Panc1 (cell line): ENCODE results near the gene MUC2. TPM values are rescaled to one million over a fixed set of nuclear protein-coding genes. Genes with fewer than 3 reads are reported as not detected.

Source experiments
- ATAC-seq: fragments of 200-7000 bp; cut with Tn5 transposase; 2 replicates; pipeline ENCODE4 v1.9.1; 2020; ENCODE audit warnings: mild to moderate bottlenecking, moderate library complexity
- BruUV-seq: library from RNA; stranded (reverse); fragments of 400-500 nt; replicated peaks from 2 replicates; lab custom pipeline; 2021; lab: Mats Ljungman, UMichigan
- CTCF ChIA-PET: fragments of 300-600 bp; sonication (Branson Sonifier 250); formaldehyde crosslinking; loops from one replicate; lab custom pipeline; 2022; ENCODE audit warnings: antibody characterized with exemption; lab: Charles Lee
- POLR2A ChIA-PET: fragments of 300-600 bp; sonication (Branson Sonifier 250); formaldehyde crosslinking; loops from one replicate; lab custom pipeline; 2022; ENCODE audit warnings: antibody characterized with exemption; lab: Charles Lee
- DNase-seq: peaks from one replicate; pipeline ENCODE4 v3.0.0-alpha.2; 2010; ENCODE audit warnings: low read depth, low spot score
- H3K27ac ChIP-seq: 2 replicates; pipeline ENCODE4 v1.5.1; 2011; ENCODE audit warnings: mild to moderate bottlenecking, low read length, inconsistent platforms
- H3K27me3 ChIP-seq: fragments of 200-500 bp; sonication (Bioruptor generic); 2 replicates; pipeline ENCODE4 v1.6.0; 2014; ENCODE audit warnings: low read length, inconsistent platforms; ENCODE audit not compliant: control insufficient read depth, insufficient read depth
- H3K36me3 ChIP-seq: fragments of 200-500 bp; sonication (Bioruptor generic); 2 replicates; pipeline ENCODE4 v1.5.1; 2014; ENCODE audit warnings: inconsistent platforms, mild to moderate bottlenecking, low read length, moderate library complexity; ENCODE audit not compliant: control insufficient read depth, insufficient read depth
- H3K4me1 ChIP-seq: 2 replicates; pipeline ENCODE4 v1.5.1; 2011; ENCODE audit warnings: inconsistent platforms, mild to moderate bottlenecking, low read length, moderate library complexity; ENCODE audit not compliant: control insufficient read depth, insufficient read depth
- H3K4me3 ChIP-seq, 2 experiments: 2 replicates each; pipeline ENCODE4 v1.5.1; 2011 to 2012; ENCODE audit warnings: low read depth in 2 of 2, low read length in 2 of 2, mild to moderate bottlenecking in 2 of 2, inconsistent platforms in 1 of 2, moderate library complexity in 1 of 2
- H3K9me3 ChIP-seq: fragments of 200-500 bp; sonication (Bioruptor generic); 2 replicates; pipeline ENCODE4 v1.5.1; 2014; ENCODE audit warnings: low read depth, mild to moderate bottlenecking, inconsistent platforms, low read length, moderate library complexity; ENCODE audit not compliant: control insufficient read depth, insufficient read depth
- POLR2AphosphoS5 ChIP-seq: IDR thresholded peaks from 2 replicates; pipeline ENCODE4 v1.6.1; 2012; ENCODE audit warnings: mild to moderate bottlenecking, low read depth, low read length, moderate library complexity
- SIN3A ChIP-seq: IDR thresholded peaks from 2 replicates; pipeline ENCODE4 v1.6.1; 2012; ENCODE audit warnings: low read depth, mild to moderate bottlenecking, low read length, moderate library complexity, borderline replicate concordance; ENCODE audit not compliant: insufficient read depth
- TCF7L2 ChIP-seq: IDR thresholded peaks from 2 replicates; pipeline ENCODE4 v1.6.1; 2011; ENCODE audit warnings: mild to moderate bottlenecking, low read depth, low read length, inconsistent platforms
- in situ Hi-C: cut with HindIII; loops from 2 replicates; pipeline ENCODE4 v1.10.0; 2016; ENCODE audit warnings: low sequenced_read_pairs, low pct_unique_long_range_greater_than_20kb
- intact Hi-C: fragments of 100-400 bp; cut with micrococcal nuclease; formaldehyde crosslinking; loops from one replicate; pipeline ENCODE4 v1.10.0; 2022; ENCODE audit not compliant: unreplicated experiment
- total RNA-seq: library from RNA; stranded (reverse); gene quantifications from one replicate; pipeline ENCODE4 v1.2.1, GENCODE V29; 2021; ENCODE audit not compliant: unreplicated experiment
- TF ChIP-seq, protein P1 (sequence below), 2 experiments: IDR thresholded peaks; 2 replicates each; pipeline ENCODE4 v1.6.1; 2011 to 2012; ENCODE audit warnings: low read depth in 2 of 2, control low read depth in 1 of 2, low read length in 1 of 2, mild to moderate bottlenecking in 1 of 2, moderate library complexity in 1 of 2; ENCODE audit not compliant: insufficient read depth in 1 of 2
- TF ChIP-seq, protein P2 (sequence below): fragments of 450-650 bp; IDR thresholded peaks from 2 replicates; pipeline ENCODE4 v1.5.1; 2017; ENCODE audit warnings: mild to moderate bottlenecking

Gene MUC2
- total RNA-seq, 1 experiment from 2014 or later: 0.08 TPM

DNA sequence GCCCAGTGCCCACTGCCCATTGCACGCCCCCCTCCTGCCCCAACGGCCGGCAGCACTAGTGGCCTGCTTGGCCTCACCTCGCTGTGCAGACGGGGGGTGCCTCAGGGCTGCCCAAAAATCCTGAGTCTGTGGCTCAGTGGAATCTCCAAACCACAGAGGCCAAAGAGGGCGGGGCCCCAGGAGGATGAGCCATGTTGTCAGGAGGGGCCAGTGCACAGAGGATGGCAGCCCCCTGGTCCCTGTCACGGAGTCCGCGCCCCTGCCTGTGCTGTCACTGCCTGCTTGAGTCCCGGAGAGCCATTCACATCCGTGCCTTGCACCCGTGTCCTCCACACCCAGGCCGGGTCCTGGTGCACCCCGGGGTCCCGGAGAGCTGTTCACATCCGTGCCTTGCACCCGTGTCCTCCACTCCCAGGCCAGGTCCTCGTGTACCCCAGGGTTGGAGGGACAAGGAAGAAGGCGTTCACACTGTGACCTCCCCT lies 46.7 kb downstream of the MUC2 start:
- Histone ChIP-seq H3K27me3 (no peaks in the 10 kb centered on the region), H3K27ac (no peak overlapping the region), H3K4me1 (peaks cover 19% of the 10 kb centered on the region), H3K4me3 (no peak overlapping the region), H3K9me3 (no peaks in the 10 kb centered on the region), H3K36me3 (no peaks in the 10 kb centered on the region)
- POLR2A ChIA-PET: no interaction called here
- in situ Hi-C loops: no loop called here
- CTCF ChIA-PET: no interaction called here
- intact Hi-C loops: no loop called here
- ATAC-seq (peak; percentile 31; the same call in 1 of the 2 replicates), DNase-seq (no peak)
- TF ChIP-seq, protein P1, sequence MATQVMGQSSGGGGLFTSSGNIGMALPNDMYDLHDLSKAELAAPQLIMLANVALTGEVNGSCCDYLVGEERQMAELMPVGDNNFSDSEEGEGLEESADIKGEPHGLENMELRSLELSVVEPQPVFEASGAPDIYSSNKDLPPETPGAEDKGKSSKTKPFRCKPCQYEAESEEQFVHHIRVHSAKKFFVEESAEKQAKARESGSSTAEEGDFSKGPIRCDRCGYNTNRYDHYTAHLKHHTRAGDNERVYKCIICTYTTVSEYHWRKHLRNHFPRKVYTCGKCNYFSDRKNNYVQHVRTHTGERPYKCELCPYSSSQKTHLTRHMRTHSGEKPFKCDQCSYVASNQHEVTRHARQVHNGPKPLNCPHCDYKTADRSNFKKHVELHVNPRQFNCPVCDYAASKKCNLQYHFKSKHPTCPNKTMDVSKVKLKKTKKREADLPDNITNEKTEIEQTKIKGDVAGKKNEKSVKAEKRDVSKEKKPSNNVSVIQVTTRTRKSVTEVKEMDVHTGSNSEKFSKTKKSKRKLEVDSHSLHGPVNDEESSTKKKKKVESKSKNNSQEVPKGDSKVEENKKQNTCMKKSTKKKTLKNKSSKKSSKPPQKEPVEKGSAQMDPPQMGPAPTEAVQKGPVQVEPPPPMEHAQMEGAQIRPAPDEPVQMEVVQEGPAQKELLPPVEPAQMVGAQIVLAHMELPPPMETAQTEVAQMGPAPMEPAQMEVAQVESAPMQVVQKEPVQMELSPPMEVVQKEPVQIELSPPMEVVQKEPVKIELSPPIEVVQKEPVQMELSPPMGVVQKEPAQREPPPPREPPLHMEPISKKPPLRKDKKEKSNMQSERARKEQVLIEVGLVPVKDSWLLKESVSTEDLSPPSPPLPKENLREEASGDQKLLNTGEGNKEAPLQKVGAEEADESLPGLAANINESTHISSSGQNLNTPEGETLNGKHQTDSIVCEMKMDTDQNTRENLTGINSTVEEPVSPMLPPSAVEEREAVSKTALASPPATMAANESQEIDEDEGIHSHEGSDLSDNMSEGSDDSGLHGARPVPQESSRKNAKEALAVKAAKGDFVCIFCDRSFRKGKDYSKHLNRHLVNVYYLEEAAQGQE (IDR thresholded peaks at IDR 0.05; ENCODE audit: insufficient read depth in 1 of 2, low read depth in 2 of 2, low read length in 1 of 2): no peak
- TF ChIP-seq TCF7L2 (no peak), POLR2AphosphoS5 (no peak), SIN3A (no peak)
- TF ChIP-seq, protein P2, sequence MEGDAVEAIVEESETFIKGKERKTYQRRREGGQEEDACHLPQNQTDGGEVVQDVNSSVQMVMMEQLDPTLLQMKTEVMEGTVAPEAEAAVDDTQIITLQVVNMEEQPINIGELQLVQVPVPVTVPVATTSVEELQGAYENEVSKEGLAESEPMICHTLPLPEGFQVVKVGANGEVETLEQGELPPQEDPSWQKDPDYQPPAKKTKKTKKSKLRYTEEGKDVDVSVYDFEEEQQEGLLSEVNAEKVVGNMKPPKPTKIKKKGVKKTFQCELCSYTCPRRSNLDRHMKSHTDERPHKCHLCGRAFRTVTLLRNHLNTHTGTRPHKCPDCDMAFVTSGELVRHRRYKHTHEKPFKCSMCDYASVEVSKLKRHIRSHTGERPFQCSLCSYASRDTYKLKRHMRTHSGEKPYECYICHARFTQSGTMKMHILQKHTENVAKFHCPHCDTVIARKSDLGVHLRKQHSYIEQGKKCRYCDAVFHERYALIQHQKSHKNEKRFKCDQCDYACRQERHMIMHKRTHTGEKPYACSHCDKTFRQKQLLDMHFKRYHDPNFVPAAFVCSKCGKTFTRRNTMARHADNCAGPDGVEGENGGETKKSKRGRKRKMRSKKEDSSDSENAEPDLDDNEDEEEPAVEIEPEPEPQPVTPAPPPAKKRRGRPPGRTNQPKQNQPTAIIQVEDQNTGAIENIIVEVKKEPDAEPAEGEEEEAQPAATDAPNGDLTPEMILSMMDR: no peak
- BruUV-seq: no TSS peak

DNA sequence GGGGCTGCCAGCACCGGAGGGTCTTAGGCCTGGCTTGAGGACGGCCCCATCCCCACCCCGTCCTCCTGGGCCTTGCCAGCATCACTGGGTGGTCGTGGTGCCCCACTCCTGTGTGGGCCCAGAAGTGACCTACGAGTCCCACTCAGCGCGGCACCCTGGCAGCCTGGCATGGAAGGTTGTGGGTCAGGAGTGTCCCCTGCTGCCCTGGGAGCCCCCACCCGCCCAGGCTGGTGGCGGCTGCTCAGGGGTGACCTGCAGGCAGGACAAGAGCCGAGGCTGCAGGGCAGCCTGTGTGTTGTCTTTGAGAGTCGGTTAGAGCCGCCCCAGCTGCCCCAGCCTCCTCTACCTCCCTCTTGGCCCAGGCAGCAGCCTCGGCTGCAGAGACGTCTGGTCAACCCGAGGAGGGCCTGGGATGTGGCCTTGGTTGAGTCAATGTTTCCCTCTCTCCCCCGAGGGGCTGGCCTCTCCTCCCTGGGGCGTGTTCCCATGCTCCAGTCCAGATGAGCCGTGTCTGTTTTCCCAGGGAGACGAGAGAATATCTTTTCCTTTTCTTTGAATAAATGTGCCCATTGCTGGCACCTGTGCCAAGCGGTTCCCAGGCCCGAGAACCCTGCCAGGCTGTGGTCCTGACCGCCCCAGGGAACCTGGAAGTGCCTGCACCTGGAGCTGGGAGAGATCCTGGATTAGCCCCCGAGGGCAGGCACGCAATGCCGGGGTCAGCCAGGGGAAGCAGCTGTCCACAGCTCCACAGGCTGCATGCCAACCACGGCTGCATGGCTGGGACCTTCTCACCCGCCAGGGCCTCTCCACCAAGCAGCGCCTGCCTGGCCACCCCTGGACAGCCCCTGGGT lies 47.4 kb downstream of the MUC2 start:
- TF ChIP-seq, protein P2: no peak
- TF ChIP-seq, protein P1 (IDR thresholded peaks at IDR 0.05; ENCODE audit: insufficient read depth in 1 of 2, low read depth in 2 of 2, low read length in 1 of 2): no peak
- TF ChIP-seq POLR2AphosphoS5 (no peak), TCF7L2 (no peak), SIN3A (no peak)
- no peak for DNase-seq
- no TSS peak for BruUV-seq
- ChIA-PET POLR2A (no interaction called here), CTCF (no interaction called here)
- intact Hi-C loops: no loop called here
- peak; percentile 57 for ATAC-seq
- in situ Hi-C loops: no loop called here
- Histone ChIP-seq H3K4me1 (peaks cover 19% of the 10 kb centered on the region), H3K9me3 (no peaks in the 10 kb centered on the region), H3K36me3 (no peaks in the 10 kb centered on the region), H3K27ac (no peak overlapping the region), H3K27me3 (no peaks in the 10 kb centered on the region), H3K4me3 (no peak overlapping the region)
